EH (cell line): Measurements from ENCODE around the gene NEK9.
A peak's percentile ranks its signal among the peaks of the same experiment; 100 is the strongest.

ENCODE experiments used
- DNase-seq: peaks from one replicate; pipeline ENCODE4 v3.0.0-alpha.2; 2015; ENCODE audit warnings: low read depth

The NEK9 gene

GRCh38 chr14:75066691-75067090, 60.2 kb downstream of the NEK9 start:
- no peak for DNase-seq

DNA sequence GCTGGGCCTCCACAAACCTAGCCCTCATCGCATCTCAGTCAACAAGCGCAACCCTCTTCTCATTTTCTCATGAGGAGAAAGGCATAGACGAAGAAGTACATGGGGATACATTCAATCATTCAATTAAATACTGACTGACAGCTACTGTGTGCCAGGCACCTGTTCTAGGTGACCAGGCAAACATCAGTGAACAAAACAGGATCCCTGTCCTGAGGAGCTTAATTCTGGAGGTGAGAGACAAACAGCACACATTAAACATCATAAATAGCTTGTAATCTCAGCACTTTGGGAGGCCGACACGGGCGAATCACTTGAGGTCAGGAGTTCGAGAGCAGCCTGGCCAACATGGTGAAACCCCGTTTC, 62.7 kb downstream of the NEK9 start:
- DNase-seq, result no peak

GRCh38 chr14:75063491-75064204, 63.2 kb downstream of the NEK9 start, which contains the start of gene ACYP1:
TSS of gene ACYP1 (minus strand) at chr14:75064024. CDS start at chr14:75063553, 471 bp downstream.
- peak; percentile 89 for DNase-seq

DNA sequence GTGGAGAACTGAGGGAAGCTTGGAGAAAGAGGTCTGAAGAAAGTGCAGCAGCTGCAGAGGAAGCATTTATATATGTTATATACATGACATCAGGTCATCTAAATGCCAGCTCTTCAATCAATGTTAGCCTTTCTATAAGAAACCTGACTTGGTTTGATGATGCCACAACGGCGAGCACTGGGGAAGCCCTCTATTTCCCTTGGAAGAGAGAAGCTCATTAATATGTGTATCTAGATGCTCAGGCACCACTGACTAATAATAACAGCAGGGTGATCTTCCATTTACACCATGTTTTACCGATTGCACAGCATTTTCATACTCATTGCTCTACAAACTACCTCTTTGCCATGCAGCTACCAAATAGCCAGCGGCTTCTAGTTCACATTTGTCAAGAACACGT, 63.8 kb downstream of the NEK9 start:
- DNase-seq, result no peak

DNA sequence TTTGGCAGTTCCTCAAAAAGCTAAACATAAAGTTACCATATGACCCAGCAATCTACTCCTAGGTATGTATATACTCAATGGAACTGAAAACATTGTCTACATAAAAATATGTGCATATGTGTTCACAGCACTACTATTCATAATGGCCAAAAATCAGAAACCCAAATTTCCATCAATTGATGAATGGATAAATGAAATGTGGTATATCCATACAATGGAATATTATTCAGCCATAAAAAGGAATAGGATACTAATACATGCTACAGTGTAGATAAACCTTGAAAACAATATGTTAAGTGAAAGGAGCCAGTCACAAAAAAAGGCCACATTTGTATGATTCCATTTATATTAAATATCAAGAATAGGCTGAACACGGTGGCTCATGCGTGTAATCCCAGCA, 66.4 kb downstream of the NEK9 start:
- no peak for DNase-seq

DNA sequence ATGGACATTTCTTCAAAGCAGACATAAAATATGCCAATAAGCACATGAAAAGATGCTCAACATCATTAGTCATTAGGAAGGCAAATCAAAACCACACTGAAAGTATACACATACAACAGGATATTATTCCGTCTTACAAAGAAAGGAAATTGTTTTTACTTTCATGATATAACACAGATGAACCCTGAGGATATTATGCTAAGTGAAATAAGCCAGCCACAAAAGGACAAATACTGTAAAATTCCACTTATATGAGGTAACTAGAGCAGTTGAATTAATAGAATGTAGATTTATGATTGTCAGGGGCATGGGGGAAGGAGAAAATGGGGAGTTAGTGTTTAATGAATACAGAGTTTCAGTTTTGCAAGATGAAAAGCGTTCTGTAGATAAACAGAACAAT, 67.2 kb downstream of the NEK9 start:
- peak; percentile 87 for DNase-seq

GRCh38 chr14:75054421-75054820, 72.4 kb downstream of the NEK9 start:
- DNase-seq, result no peak

- peak; percentile 66 for DNase-seq
These were observed 73.2 kb downstream of the NEK9 start for GRCh38 chr14:75053396-75054291.

DNA sequence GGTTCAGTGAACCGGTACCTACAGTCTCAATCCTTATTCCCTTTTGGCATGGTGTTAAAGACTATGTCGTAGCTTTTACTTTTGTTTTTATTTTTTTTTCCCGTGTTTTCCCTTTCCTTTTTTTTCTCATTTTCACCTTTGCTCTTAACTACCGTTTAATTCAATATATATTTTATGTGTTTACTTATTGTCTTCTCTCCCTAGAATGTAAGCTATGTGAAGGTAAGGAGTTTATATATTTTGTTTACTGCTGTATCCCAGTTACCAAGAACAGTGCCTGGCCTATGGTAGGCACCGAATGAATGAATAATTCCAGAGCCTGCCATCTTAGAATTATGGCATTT, 75.3 kb downstream of the NEK9 start:
- DNase-seq, result no peak

GRCh38 chr14:75050852-75051555, 75.8 kb downstream of the NEK9 start, which contains the start of gene MLH3:
TSS of gene MLH3 (minus strand) at chr14:75051467. CDS start at chr14:75049655, 1,812 bp downstream.
- peak; percentile 67 for DNase-seq

DNA sequence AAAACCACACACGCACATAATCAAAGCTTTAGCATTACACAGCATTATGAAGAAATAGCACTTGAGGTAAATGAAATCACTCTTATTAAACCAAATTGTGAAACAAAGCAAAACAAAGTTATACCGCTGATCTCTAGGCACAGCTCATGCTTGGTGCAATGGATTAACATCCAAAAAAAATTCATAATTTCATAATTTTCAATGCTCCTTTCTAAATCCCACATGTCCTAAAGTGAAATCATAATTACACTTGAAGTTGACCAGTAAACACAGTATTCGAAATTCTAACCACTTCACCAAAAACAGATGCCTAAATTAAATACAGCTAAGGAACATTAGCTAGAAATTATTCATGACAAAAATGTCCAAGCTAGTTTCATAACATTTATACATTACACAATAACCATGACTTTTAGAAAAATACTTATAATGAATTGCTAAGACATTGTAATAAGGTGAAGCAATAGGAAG, 77.1 kb downstream of the NEK9 start:
- DNase-seq, result no peak

DNA sequence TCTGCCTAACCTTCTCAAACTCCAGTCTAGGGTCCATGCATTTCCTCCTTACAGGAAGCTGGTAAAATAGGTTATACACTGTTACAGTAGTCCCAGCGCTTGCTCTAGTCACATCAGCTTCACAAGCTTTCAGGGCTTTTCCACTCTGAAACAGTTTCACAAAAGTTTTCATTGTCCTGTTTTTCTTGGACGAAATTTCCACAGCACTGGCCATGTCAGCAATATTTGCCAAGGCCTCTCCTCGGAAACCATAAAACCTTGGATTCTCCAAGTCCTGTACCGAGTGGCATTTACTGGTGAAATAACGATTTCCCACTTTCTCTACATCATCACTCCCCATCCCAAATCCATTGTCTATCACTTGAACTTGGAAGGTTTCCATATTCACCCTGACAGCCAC, 77.7 kb downstream of the NEK9 start:
- DNase-seq, result no peak

DNA sequence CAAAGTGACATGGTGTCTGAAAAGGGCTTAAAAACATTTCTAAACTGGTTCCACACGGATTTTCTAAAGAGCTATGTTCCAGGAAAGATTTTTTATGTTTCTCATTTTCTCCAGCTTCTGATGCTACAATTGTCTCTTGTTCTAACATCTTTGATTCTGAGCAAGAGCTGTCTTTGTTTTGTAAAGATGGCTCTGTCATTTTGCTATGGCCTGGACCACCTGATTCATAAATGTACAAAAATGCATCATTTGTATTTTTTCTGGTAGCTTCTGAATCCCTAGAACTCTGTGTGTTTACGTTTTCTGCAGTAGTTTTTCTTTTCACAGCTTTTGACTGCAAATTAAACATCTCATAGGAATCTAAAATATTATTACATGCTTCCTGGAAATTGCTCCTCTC, 78.7 kb downstream of the NEK9 start:
- DNase-seq, result no peak

DNA sequence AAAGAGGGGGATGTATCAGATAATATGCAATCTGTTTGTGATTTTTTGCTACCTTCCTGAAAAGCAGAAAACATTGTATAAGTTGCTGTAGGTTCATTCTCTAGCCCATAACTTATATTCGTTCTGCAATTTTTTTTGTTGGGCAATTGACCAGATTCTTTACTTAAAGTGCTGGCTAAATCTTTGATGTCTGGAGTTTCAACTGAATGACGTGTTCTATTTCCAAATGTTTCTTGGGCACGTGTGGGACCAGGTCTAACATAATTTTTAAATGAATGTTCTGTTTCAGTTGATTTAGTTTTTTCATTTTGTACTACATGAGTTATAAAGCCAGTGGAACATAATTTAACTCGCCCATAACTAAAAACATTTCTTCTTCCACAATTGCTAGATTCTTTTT, 79.3 kb downstream of the NEK9 start:
- DNase-seq, result no peak

DNA sequence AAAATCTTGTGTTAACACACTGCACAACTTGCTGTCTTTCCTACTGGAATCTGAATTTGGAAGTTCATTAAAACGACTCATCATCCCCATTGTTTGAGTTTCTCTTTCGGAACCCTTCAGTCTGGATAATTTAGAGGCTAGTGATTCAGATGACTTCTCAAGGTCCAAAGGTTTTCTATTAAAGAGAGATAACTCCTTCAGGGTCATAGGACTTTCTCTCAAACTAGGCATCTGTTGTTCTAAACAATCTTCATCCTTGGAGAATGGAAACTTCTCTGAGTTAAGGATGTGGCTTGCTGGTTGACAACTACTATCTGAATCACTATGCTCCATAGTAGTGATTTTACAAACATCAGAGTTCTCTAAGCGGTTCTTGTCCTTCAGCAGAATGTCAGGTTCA, 79.9 kb downstream of the NEK9 start:
- peak; percentile 66 for DNase-seq

GRCh38 chr14:75046275-75046674, 80.6 kb downstream of the NEK9 start:
- DNase-seq, result no peak

GRCh38 chr14:75044752-75045151, 82.1 kb downstream of the NEK9 start:
- DNase-seq, result no peak

GRCh38 chr14:75044322-75044721, 82.5 kb downstream of the NEK9 start:
- peak; percentile 66 for DNase-seq

DNA sequence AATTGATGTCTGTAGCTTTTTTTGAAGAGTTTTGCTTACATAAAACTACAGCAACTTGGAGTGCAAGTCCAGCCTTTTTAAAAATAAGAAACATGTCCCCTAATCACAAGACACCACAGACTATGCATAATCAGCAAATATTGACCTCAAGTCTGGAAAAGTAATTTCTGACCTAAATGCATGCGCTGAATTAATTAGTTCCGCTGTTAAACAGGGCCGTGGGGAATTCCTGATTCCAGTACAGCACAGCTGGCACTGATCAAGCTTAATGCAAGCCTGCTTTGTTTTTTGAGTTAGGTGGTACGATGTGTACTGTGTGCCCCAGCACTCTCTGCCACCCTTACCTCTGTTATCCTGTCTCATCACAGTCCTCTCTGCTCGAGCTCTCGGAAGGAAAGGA, 84.8 kb downstream of the NEK9 start:
- DNase-seq, result peak; percentile 34

GRCh38 chr14:75041613-75042012, 85.2 kb downstream of the NEK9 start:
- no peak for DNase-seq

GRCh38 chr14:75040959-75041358, 85.9 kb downstream of the NEK9 start:
- DNase-seq, result no peak

GRCh38 chr14:75040507-75040906, 86.3 kb downstream of the NEK9 start:
- no peak for DNase-seq

DNA sequence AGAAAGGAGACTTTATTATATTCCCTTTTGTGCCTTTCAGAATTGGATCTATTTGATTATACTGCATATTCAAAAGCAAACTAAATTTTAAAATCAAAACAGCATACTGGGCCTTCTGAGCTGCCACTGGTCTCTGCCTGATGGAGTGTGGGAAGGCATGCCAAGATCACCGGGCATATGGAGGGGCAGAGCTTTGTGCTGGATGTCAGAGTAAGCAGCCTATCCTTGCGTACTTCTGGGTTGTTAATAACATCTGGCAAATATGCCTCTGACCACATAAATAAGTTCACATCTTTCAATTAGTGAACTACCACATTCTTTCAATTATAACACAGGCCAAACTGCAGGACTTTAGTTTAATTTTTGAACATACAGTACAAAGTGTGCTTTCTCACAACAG, 93.9 kb downstream of the NEK9 start:
- no peak for DNase-seq
